HEK293T (cell line): Measurements from ENCODE around the gene BCL7A.

ENCODE experiments used
- ARNT ChIP-seq: fragments of 450-650 bp; IDR thresholded peaks from 2 replicates; pipeline ENCODE4 v1.6.1; 2017; ENCODE audit warnings: mild to moderate bottlenecking
- BHLHE40 ChIP-seq: fragments of 450-650 bp; IDR thresholded peaks from 2 replicates; pipeline ENCODE4 v1.6.1; 2016; ENCODE audit warnings: mild to moderate bottlenecking, moderate library complexity, borderline replicate concordance
- FOXM1 ChIP-seq: fragments of 450-650 bp; IDR thresholded peaks from 2 replicates; pipeline ENCODE4 v1.6.1; 2017; ENCODE audit warnings: mild to moderate bottlenecking, borderline replicate concordance
- L3MBTL2 ChIP-seq: fragments of 450-650 bp; conservative IDR thresholded peaks from 2 replicates; pipeline ENCODE4 v1.6.1; 2016; ENCODE audit warnings: mild to moderate bottlenecking
- SP1 ChIP-seq: fragments of 450-650 bp; IDR thresholded peaks from 2 replicates; pipeline ENCODE4 v1.6.1; 2017
- TARDBP ChIP-seq: fragments of 450-650 bp; IDR thresholded peaks from 2 replicates; pipeline ENCODE4 v1.6.1; 2016
- TF ChIP-seq, protein P1 (sequence below): fragments of 450-650 bp; IDR thresholded peaks from 2 replicates; pipeline ENCODE4 v1.6.1; 2016

DNA sequence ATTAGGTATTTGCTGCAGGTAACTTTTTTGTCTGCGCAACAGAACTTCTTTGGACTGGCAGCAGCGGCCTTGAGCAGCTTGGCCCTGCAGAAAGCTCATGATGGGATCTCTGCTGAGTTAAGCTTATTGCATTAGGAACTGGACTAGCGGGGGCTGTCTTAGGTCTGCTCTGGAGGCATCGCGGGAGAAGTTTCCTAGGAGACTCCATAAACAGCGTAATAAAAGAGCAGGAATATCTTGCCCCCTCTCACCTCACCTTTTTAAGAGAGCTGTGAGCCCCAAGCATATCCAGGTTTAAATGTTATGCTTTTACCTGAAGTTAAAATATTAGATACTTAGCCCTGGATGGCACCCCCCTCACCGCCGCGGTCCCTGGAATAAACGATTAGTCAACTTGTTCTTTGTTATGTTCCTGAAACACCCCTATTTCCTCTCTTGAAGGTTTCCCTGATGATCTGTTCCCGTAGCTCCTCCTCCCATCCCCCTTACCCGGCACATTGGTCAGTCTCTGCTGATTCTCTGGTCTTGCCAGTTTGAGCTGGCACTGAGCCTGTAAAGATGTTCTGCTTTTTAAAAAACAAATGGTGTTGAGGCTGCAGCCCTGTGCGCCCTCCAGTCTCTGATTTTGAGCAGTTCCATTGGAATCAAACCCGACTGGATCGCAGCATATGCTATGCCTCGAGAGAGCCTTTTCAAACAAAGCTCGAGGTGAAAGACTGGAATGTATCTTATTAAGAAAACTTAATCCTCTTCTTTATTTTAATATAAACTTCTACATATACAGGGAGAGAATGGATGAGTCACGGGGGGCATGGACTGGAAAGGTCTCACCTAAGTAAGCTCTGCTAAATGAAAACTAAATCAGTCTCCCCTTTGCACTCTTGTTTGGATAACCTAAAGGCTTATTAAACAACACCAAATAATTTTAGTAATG, 58.7 kb downstream of the BCL7A start:
- TF ChIP-seq ARNT = no peak
- no peak for TF ChIP-seq TARDBP
- TF ChIP-seq SP1 = no peak
- no peak for TF ChIP-seq FOXM1
- TF ChIP-seq, protein P1, sequence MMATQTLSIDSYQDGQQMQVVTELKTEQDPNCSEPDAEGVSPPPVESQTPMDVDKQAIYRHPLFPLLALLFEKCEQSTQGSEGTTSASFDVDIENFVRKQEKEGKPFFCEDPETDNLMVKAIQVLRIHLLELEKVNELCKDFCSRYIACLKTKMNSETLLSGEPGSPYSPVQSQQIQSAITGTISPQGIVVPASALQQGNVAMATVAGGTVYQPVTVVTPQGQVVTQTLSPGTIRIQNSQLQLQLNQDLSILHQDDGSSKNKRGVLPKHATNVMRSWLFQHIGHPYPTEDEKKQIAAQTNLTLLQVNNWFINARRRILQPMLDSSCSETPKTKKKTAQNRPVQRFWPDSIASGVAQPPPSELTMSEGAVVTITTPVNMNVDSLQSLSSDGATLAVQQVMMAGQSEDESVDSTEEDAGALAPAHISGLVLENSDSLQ = no peak
- TF ChIP-seq L3MBTL2 = no peak
- TF ChIP-seq BHLHE40 = no peak
